GM15510 (cell line): ENCODE results near the gene SMURF1.

Experiments
- POLR2A ChIP-seq: IDR thresholded peaks from 3 replicates; pipeline ENCODE4 v1.6.1; 2011; ENCODE audit warnings: borderline replicate concordance; ENCODE audit not compliant: insufficient read length; ENCODE audit errors: extremely low read depth

Gene SMURF1

GRCh38 chr7:99128076-99128950 lies 15.6 kb downstream of the SMURF1 start:
- no peak for TF ChIP-seq POLR2A

GRCh38 chr7:99127636-99128035 lies 16.3 kb downstream of the SMURF1 start:
- TF ChIP-seq POLR2A: no peak

- TF ChIP-seq POLR2A: no peak
Measured at GRCh38 chr7:99126921-99127553, 16.9 kb downstream of the SMURF1 start.

GRCh38 chr7:99125505-99125865 lies 18.4 kb downstream of the SMURF1 start:
- no peak for TF ChIP-seq POLR2A

GRCh38 chr7:99124751-99125504 lies 19.0 kb downstream of the SMURF1 start:
- no peak for TF ChIP-seq POLR2A

- TF ChIP-seq POLR2A: no peak
Measured at GRCh38 chr7:99124236-99124635, 19.7 kb downstream of the SMURF1 start.

- no peak for TF ChIP-seq POLR2A
Measured at GRCh38 chr7:99123571-99124033, 20.3 kb downstream of the SMURF1 start.

- no peak for TF ChIP-seq POLR2A
Measured at GRCh38 chr7:99122762-99123161, 21.1 kb downstream of the SMURF1 start.

- TF ChIP-seq POLR2A: no peak
Measured at GRCh38 chr7:99121496-99122021, 22.3 kb downstream of the SMURF1 start.

GRCh38 chr7:99120916-99121315 lies 23.0 kb downstream of the SMURF1 start:
- TF ChIP-seq POLR2A: no peak

- TF ChIP-seq POLR2A: no peak
Measured at GRCh38 chr7:99120501-99120900, 23.4 kb downstream of the SMURF1 start.

- TF ChIP-seq POLR2A: no peak
Measured at GRCh38 chr7:99118077-99118476, 25.8 kb downstream of the SMURF1 start.

- TF ChIP-seq POLR2A: no peak
Measured at GRCh38 chr7:99116144-99116543, 27.8 kb downstream of the SMURF1 start.

- TF ChIP-seq POLR2A: no peak
Measured at GRCh38 chr7:99115379-99115778, 28.5 kb downstream of the SMURF1 start.

- TF ChIP-seq POLR2A: no peak
Measured at GRCh38 chr7:99112979-99113378, 30.9 kb downstream of the SMURF1 start.

GRCh38 chr7:99112097-99112496 lies 31.8 kb downstream of the SMURF1 start:
- no peak for TF ChIP-seq POLR2A

GRCh38 chr7:99111591-99111990 lies 32.3 kb downstream of the SMURF1 start:
- TF ChIP-seq POLR2A: no peak
